ENCODE measurements around the gene CPEB3.

DNA sequence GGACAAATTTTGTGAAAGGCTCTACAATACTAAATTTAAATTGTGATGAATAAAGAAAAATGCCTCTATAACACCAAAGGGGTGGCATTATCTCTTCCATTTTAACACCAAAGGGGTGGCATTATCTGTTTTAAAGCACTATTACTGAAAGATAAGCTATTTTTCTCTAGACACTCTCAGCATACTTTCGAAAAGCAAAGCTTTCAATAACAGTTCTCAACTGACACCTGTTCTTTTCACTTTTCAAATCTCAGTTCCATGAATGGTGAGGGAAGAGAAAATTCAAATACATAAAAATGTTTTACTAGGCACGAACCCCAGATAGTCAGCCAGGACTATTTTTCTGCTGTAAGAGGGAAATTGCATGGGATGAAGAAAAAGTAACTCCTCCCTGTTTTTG is 103.8 kb downstream of the CPEB3 start:
- TF ChIP-seq, protein P1, sequence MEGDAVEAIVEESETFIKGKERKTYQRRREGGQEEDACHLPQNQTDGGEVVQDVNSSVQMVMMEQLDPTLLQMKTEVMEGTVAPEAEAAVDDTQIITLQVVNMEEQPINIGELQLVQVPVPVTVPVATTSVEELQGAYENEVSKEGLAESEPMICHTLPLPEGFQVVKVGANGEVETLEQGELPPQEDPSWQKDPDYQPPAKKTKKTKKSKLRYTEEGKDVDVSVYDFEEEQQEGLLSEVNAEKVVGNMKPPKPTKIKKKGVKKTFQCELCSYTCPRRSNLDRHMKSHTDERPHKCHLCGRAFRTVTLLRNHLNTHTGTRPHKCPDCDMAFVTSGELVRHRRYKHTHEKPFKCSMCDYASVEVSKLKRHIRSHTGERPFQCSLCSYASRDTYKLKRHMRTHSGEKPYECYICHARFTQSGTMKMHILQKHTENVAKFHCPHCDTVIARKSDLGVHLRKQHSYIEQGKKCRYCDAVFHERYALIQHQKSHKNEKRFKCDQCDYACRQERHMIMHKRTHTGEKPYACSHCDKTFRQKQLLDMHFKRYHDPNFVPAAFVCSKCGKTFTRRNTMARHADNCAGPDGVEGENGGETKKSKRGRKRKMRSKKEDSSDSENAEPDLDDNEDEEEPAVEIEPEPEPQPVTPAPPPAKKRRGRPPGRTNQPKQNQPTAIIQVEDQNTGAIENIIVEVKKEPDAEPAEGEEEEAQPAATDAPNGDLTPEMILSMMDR (IDR thresholded peaks at IDR 0.05): no peak
- TF ChIP-seq POLR2A (IDR thresholded peaks at IDR 0.05): no peak
